ENCODE results near the gene MYO1F.
A peak's percentile ranks its signal among the peaks of the same experiment; 100 is the strongest.

- TF ChIP-seq CTCF (IDR thresholded peaks at IDR 0.05) (peak; percentile 69 to 90 (median 78)), POLR2A (IDR thresholded peaks at IDR 0.05) (no peak)
These were observed 1.5 kb upstream of the MYO1F start for GRCh38 chr19:8578642-8579265.
